ENCODE data around the gene PRDM16. TPM values are rescaled to one million over a fixed set of nuclear protein-coding genes. Genes with fewer than 3 reads are reported as not detected.

Gene PRDM16
- total and polyA plus RNA-seq, 4 donors = 0.05 to 0.67 (median 0.19) TPM

DNA sequence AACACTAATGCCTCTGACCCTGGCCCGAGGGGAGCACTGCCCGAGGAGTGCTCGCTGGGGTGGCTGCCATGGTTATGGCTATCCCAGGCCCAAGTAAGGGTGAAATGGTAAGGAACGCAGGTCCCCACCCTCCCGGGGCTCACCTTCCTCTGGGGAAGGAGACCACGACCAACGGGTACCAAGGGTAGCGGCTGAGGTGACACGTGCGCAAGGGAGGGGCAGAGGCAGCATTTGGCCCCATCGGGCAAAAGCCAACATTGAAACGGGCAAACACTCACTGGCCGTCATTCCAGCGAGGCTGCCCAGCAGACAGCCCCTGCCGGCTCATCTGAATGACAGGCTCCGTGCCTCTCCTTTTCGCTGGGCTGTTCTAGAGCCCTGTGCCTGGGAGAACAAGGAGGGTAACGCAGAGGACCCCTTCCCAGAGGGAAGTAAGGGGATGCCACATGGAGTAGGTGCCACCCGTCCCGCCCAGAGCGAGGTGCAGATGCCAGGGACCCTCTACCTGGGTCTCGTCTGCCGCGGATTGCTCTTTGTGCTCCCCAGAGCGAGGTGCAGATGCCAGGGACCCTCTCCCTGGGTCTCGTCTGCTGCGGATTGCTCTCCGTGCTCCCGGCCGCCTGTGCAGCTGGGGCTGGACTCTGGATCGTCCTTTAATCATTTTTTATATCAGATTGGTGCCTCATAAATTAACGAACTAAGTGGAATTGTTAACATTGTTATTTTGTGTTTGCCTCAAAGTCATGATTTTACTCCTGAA, 31.5 kb upstream of the PRDM16 start:
- no peak for TF ChIP-seq SP1 (IDR thresholded peaks at IDR 0.05)
- no peak for TF ChIP-seq RAD21 (IDR thresholded peaks at IDR 0.05)
- no peak for TF ChIP-seq JUND (IDR thresholded peaks at IDR 0.05)
- TF ChIP-seq, protein P1, sequence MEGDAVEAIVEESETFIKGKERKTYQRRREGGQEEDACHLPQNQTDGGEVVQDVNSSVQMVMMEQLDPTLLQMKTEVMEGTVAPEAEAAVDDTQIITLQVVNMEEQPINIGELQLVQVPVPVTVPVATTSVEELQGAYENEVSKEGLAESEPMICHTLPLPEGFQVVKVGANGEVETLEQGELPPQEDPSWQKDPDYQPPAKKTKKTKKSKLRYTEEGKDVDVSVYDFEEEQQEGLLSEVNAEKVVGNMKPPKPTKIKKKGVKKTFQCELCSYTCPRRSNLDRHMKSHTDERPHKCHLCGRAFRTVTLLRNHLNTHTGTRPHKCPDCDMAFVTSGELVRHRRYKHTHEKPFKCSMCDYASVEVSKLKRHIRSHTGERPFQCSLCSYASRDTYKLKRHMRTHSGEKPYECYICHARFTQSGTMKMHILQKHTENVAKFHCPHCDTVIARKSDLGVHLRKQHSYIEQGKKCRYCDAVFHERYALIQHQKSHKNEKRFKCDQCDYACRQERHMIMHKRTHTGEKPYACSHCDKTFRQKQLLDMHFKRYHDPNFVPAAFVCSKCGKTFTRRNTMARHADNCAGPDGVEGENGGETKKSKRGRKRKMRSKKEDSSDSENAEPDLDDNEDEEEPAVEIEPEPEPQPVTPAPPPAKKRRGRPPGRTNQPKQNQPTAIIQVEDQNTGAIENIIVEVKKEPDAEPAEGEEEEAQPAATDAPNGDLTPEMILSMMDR (IDR thresholded peaks at IDR 0.05; ENCODE audit: low read depth, low read length, missing input control) = no peak
- TF ChIP-seq, protein P2, sequence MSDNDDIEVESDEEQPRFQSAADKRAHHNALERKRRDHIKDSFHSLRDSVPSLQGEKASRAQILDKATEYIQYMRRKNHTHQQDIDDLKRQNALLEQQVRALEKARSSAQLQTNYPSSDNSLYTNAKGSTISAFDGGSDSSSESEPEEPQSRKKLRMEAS (IDR thresholded peaks at IDR 0.05) = no peak
- no peak for TF ChIP-seq RXRA (IDR thresholded peaks at IDR 0.05)
- TF ChIP-seq EGR1 (IDR thresholded peaks at IDR 0.05; ENCODE audit: low read depth in 2 of 2) = no peak
- no peak for TF ChIP-seq HNF4A (conservative IDR thresholded peaks at IDR 0.05)
- no peak for TF ChIP-seq GABPA (IDR thresholded peaks at IDR 0.05 in 1 of 2, conservative IDR thresholded peaks at IDR 0.05 in 1 of 2)
- no peak for TF ChIP-seq NR2F2 (IDR thresholded peaks at IDR 0.05)
- no peak for TF ChIP-seq TAF1 (conservative IDR thresholded peaks at IDR 0.05)
- TF ChIP-seq, protein P3, sequence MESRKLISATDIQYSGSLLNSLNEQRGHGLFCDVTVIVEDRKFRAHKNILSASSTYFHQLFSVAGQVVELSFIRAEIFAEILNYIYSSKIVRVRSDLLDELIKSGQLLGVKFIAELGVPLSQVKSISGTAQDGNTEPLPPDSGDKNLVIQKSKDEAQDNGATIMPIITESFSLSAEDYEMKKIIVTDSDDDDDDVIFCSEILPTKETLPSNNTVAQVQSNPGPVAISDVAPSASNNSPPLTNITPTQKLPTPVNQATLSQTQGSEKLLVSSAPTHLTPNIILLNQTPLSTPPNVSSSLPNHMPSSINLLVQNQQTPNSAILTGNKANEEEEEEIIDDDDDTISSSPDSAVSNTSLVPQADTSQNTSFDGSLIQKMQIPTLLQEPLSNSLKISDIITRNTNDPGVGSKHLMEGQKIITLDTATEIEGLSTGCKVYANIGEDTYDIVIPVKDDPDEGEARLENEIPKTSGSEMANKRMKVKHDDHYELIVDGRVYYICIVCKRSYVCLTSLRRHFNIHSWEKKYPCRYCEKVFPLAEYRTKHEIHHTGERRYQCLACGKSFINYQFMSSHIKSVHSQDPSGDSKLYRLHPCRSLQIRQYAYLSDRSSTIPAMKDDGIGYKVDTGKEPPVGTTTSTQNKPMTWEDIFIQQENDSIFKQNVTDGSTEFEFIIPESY (IDR thresholded peaks at IDR 0.05) = no peak
- TF ChIP-seq FOXA1 (IDR thresholded peaks at IDR 0.05) = no peak
- TF ChIP-seq, protein P4, sequence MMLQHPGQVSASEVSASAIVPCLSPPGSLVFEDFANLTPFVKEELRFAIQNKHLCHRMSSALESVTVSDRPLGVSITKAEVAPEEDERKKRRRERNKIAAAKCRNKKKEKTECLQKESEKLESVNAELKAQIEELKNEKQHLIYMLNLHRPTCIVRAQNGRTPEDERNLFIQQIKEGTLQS (IDR thresholded peaks at IDR 0.05) = no peak
- TF ChIP-seq, protein P5, sequence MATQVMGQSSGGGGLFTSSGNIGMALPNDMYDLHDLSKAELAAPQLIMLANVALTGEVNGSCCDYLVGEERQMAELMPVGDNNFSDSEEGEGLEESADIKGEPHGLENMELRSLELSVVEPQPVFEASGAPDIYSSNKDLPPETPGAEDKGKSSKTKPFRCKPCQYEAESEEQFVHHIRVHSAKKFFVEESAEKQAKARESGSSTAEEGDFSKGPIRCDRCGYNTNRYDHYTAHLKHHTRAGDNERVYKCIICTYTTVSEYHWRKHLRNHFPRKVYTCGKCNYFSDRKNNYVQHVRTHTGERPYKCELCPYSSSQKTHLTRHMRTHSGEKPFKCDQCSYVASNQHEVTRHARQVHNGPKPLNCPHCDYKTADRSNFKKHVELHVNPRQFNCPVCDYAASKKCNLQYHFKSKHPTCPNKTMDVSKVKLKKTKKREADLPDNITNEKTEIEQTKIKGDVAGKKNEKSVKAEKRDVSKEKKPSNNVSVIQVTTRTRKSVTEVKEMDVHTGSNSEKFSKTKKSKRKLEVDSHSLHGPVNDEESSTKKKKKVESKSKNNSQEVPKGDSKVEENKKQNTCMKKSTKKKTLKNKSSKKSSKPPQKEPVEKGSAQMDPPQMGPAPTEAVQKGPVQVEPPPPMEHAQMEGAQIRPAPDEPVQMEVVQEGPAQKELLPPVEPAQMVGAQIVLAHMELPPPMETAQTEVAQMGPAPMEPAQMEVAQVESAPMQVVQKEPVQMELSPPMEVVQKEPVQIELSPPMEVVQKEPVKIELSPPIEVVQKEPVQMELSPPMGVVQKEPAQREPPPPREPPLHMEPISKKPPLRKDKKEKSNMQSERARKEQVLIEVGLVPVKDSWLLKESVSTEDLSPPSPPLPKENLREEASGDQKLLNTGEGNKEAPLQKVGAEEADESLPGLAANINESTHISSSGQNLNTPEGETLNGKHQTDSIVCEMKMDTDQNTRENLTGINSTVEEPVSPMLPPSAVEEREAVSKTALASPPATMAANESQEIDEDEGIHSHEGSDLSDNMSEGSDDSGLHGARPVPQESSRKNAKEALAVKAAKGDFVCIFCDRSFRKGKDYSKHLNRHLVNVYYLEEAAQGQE (IDR thresholded peaks at IDR 0.05) = no peak
- no peak for TF ChIP-seq YY1 (IDR thresholded peaks at IDR 0.05)
- DNase-seq (ENCODE audit: low spot score) = no peak
- WGBS = 74% methylated on average over 32 of the region's 32 CpGs
- Histone ChIP-seq H3K36me3 (ENCODE audit: control insufficient read depth in 4 of 4, insufficient read depth in 3 of 4, low read depth in 1 of 4, low read length in 3 of 4) (no peaks in the 10 kb centered on the region), H3K27me3 (ENCODE audit: control insufficient read depth in 4 of 4, insufficient read depth in 4 of 4, low read length in 3 of 4) (peaks cover 0 to 7% (median 4%) of the 10 kb centered on the region in 4 donors), H3K9me3 (ENCODE audit: control insufficient read depth in 4 of 4, low read length in 3 of 4) (no peaks in the 10 kb centered on the region), H3K4me3 (ENCODE audit: low read depth in 1 of 3, low read length in 3 of 3) (no peak overlapping the region), H3K27ac (ENCODE audit: low read depth in 1 of 2, low read length in 2 of 2) (no peak overlapping the region), H3K4me1 (ENCODE audit: control insufficient read depth in 4 of 4, insufficient read depth in 4 of 4, low read length in 3 of 4) (no peaks in the 10 kb centered on the region), H3K9ac (ENCODE audit: low read depth in 1 of 2, low read length in 2 of 2) (no peak overlapping the region)
